ENCODE measurements around the gene SMAD6.

GRCh38 chr15:66766282-66767230 is 64.5 kb downstream of the SMAD6 start:
- TF ChIP-seq CTCF (conservative IDR thresholded peaks at IDR 0.05; ENCODE audit: low read length) (no peak), EZH2phosphoT487 (IDR thresholded peaks at IDR 0.05; ENCODE audit: borderline replicate concordance) (no peak)
